NCI-H1092 treated with DMSO at 0.1 percent for 48 hours (cell line): Measurements from ENCODE around the gene ZCCHC24.

Experiments used
- DNase-seq: peaks from one replicate; lab custom pipeline; 2025; lab: John Stamatoyannopoulos, UW

ZCCHC24 gene

DNA sequence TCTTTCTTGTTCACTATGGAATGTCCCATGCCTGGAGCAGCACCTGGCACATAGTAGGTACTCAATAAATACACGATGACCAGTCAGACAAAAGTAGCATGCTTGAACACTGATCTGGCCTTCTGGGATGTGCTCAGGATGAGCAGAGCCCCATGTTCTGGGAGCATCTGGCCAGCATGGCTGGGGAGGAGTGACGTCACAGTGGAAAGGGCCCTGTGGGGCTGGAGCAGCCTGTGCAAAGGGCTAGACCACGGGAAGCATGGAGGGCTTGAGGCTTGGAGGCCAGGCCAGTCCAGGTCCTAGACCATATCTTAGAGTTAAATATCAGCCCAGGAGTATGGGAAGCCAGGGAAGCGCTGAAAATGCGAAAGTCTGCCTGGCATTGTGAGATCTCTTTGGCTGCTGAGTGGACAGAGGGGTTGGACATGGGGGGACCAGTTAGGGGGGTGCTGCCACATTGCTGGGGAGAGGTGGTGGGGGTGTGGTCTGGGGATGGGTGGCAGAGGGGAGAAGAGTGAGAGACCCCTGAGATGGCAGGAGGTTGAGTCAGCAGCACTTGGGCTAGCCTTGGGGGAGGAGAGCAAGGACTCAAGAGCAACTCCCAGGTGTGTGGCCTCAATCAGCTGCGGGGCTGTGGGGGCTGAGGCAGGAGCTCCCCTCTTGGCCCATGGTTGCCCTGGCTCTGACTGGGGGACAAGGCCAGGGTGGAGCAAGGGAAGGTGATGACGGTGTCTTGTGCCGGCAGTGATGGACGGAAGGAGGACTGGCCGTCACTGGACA lies 34.9 kb downstream of the ZCCHC24 start:
- no peak for DNase-seq

DNA sequence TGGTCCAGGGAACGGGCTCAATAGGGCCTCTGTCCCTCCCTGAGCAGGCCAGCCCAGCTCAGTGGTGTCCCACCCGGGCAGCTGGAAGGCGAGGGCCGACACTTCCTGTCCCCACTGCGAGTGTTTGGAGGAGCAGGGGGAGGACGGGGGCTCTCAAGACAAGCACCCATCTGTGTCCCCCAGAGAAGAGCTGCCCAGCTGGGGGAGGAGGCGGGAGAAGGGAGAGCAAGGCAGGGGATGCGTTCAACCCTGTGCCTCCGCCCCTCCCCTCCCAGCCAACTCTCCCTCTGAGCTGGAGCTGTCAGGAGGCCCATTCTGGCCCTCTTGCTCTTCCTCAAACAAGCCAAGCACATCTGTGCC lies 35.7 kb downstream of the ZCCHC24 start:
- no peak for DNase-seq

GRCh38 chr10:79409038-79409725 lies 36.2 kb downstream of the ZCCHC24 start:
- no peak for DNase-seq

- DNase-seq: peak; percentile 11
Observed at GRCh38 chr10:79407811-79408795, 37.3 kb downstream of the ZCCHC24 start.

GRCh38 chr10:79407423-79407796 lies 38.0 kb downstream of the ZCCHC24 start:
- no peak for DNase-seq

DNA sequence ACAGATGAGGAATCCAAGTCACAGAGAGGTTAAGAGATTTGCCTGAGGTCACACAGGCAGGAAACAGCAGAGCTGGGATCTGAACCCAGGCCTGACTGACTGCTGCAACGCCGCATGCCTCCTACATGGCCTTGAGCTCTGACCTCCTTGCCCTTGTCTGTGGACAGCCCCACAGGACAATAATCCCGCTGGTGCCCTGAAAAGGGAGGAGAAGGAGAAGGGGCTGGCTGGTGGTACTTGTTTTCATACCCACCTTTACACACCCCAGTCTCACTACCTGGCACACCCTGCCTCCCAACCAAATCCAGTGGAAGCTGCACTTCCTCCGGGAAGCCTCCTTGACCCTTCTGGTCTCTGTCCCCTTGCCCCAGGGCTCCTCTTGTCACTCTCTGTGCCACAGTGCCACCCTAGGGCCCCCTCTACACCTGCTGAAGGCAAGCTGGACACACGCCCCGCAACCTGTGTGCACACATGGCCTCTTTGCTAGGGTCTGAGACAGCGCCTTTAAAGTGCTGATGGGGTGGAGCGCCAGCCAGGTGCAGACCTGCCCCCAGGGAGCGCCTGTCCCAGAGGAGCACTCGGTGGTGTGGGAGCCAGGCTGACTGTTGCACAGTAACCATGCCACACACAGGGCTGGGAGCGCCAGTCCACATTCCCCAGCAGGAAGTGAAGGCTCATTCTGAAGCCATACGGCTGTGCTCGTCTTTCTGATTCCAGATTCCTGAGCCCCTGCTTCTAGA lies 38.6 kb downstream of the ZCCHC24 start:
- no peak for DNase-seq

GRCh38 chr10:79405995-79406515 lies 39.4 kb downstream of the ZCCHC24 start:
- no peak for DNase-seq

- DNase-seq: no peak
Observed at GRCh38 chr10:79405221-79405994, 40.0 kb downstream of the ZCCHC24 start.

DNA sequence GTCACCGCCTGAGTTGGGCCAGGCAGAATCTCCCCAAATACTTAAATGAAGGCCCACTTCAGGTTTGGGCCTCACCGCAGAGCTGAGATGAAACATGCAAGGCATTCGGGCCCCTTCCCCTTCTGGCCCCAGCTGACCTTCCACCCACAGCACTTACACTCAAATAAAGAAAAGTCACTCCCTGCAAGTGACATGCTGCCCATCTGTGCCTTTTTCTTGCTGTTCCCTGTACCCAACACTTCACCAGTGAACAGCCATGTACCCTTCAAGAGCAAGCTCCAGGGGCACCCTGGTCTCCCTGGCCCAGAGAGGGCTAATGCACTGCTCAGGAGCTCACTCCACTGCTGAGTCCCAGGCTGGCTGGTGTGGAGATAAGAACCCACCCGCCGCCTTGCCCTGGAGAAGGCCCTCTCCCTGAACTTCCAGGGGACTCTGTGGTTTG lies 40.7 kb downstream of the ZCCHC24 start:
- DNase-seq: no peak

GRCh38 chr10:79404231-79404609 lies 41.2 kb downstream of the ZCCHC24 start:
- DNase-seq: no peak

DNA sequence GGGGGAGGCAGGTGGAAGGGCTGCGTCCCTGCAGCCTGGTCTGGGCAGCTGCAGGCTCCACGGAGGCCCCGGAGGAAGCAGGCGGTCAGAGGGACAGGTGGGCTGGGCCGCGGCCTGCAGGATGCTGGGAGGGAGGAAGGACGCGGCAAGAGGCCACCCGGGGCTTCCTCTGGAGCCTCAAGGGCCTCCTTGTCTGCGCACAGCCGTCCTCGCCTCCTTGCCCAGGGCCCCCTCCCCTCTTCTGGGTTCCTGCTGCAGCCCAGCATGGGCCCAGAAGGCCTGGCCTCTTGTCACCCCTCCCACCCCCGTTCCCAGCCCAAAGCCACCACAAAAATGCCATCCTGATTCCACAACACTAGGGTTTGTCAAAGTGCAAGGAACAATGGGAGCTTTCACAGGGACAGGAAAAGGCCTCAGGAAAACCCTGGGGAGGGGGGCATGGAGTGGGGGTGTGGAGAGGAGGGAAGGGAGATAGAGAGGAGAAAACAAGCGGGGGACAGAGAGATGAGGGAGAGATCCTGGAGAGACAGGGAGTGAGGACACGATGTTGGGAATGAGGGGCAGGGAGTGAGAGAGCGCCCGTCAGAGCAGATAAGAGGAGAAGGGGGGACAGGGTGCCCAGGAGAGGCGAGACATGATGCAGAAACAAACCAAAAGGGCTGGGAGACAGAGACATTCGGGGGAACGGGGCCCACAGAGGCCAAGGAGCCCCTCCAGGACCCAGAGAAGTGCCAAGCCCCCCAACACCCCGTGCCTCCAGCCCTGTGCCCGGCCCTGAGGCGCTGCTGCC lies 41.8 kb downstream of the ZCCHC24 start:
- DNase-seq: no peak

- DNase-seq: no peak
Observed at GRCh38 chr10:79402951-79403350, 42.5 kb downstream of the ZCCHC24 start.

- no peak for DNase-seq
Observed at GRCh38 chr10:79402625-79402946, 42.8 kb downstream of the ZCCHC24 start.

DNA sequence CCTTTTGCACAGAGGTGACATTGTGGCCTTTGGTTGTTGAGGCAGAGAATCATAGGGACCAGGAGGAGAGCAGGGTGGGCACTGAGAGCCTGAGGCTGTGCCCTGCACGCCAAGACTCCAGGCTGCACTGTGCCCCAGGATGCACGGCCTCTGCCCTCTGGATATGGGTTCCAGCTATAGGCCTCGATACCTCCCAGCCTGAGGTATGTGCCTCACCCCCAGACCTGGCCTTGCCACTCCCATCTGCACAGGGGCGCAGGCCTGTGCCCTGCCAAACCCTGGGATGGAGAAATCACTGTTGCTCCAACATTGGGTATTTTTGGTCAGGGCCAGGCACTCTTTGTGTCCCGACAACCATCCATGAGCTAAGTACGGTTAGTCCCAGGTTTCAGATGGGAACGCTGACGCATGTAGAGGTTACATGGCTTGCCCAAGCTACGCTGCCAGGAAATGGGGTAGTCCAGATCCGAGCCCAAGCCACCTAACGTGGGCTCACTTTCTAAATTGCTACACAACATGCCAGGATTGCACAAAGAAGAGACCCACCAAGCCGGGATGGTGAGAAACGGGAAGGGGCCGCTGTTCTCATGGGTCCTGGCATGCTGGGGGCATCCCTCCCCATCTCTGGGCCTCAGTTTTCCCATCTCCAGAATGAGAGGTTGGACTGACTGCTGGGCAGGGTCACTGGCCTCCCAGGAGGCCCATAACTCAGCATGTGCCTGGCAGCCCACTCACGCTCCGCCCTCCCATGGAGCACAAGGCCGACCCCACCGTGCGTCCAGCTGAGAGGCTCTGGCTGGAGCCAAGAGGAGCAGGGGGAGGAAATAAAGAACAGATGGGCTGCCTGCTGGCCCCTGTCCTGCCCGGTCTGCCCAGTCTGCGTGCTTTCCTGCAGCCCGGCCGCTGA lies 44.2 kb downstream of the ZCCHC24 start:
- no peak for DNase-seq

DNA sequence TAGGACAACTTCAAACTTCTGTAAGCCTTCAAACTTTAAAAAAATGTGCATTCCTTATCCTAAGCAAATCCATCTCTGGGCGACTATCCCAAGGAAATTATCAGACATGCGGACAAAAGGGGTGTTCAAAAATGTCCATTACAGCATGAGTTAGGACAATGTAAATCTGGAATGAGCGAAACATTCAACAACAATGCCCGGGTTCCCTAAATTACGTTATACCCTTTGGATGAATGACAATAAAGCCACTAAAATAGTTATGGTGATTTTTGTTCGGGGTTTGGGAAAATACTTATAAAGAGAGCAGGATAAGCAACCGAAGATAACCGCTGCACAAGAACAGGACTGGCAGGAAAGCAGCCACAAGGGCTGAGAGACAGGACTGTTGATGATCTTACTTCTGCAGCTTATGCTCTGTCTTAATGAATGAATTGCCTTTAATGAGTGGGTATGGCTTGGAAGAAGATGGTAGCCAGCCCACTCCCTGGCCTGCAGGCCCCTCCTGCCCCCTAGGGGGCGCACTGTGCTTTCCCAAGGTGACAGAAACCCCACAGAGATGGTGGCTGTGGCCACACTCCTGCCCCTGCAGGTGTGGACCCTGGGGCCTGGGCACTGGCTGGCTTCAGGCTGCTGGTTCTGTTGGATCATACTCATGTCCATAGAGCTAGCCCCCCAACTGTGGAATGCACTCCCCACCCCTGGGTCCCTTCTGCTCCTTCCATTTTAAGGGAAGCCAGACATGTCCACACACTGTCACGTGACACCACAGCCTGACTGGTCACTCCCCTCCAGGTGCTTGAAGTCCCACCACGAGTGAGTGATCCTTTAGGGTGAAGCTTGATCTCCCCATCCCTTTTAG lies 45.0 kb downstream of the ZCCHC24 start:
- peak; percentile 1 for DNase-seq

- no peak for DNase-seq
Observed at GRCh38 chr10:79399223-79399831, 46.1 kb downstream of the ZCCHC24 start.

- no peak for DNase-seq
Observed at GRCh38 chr10:79398642-79399041, 46.8 kb downstream of the ZCCHC24 start.
